Activated CD8-positive, alpha-beta T cell treated with anti-CD3 and anti-CD28 coated beads, Interleukin-2, amount 10 ng/mL, durations not matched to agents 7 days and 5 days (primary cell): Measurements from ENCODE around the gene MAPRE2. TPM values are rescaled to one million over a fixed set of nuclear protein-coding genes. Genes with fewer than 3 reads are reported as not detected.

Experiments
- ATAC-seq: fragments of 150-1000 bp; cut with Tn5 transposase; one replicate; pipeline ENCODE4 v1.10.0; 2021; ENCODE audit warnings: moderate library complexity
- CTCF ChIA-PET: fragments of 350-600 bp; sonication (Branson Sonifier 250); formaldehyde crosslinking; loops from one replicate; lab custom pipeline; 2021; ENCODE audit warnings: antibody characterized with exemption; lab: Charles Lee
- POLR2A ChIA-PET: fragments of 350-600 bp; sonication (Branson Sonifier 250); formaldehyde crosslinking; loops from one replicate; lab custom pipeline; 2021; ENCODE audit warnings: antibody characterized with exemption; lab: Charles Lee
- DNase-seq: peaks from one replicate; pipeline ENCODE4 v3.0.0-alpha.2; 2020
- H3K27ac Mint-ChIP-seq: one replicate; pipeline ENCODE4 v1.8.0; 2021; ENCODE audit warnings: mild to moderate bottlenecking, mixed read lengths
- H3K27me3 Mint-ChIP-seq: one replicate; pipeline ENCODE4 v1.8.0; 2021; ENCODE audit warnings: low read depth, mixed read lengths
- H3K36me3 Mint-ChIP-seq: one replicate; pipeline ENCODE4 v1.8.0; 2021; ENCODE audit warnings: low read depth, mixed read lengths
- H3K4me1 Mint-ChIP-seq: one replicate; pipeline ENCODE4 v1.8.0; 2021; ENCODE audit warnings: low read depth, mixed read lengths
- H3K4me3 Mint-ChIP-seq: one replicate; pipeline ENCODE4 v1.8.0; 2021; ENCODE audit warnings: mild to moderate bottlenecking, mixed read lengths
- H3K9me3 Mint-ChIP-seq: one replicate; pipeline ENCODE4 v1.8.0; 2022; ENCODE audit warnings: mixed read lengths; ENCODE audit not compliant: insufficient read depth
- total RNA-seq, 2 experiments: library from RNA; stranded (reverse); gene quantifications; one replicate each; pipeline ENCODE4 v1.2.3, GENCODE V29; 2021

MAPRE2 gene
- total RNA-seq, 2 experiments from 2014 or later: 49.0 to 53.6 TPM

- ATAC-seq (no peak), DNase-seq (no peak)
- POLR2A ChIA-PET: no interaction called here
- peaks cover 12% of the 10 kb centered on the region for H3K4me1 Mint-ChIP-seq
- peaks cover 5% of the 10 kb centered on the region for H3K9me3 Mint-ChIP-seq
- CTCF ChIA-PET: interaction anchor here (0.7 kb wide), 1 partner anchor 12 kb away, joined by 3 read pairs; no protein-coding TSS in a partner anchor
- no peak overlapping the region for H3K27ac Mint-ChIP-seq
- H3K36me3 Mint-ChIP-seq: peaks cover 41% of the 10 kb centered on the region
- H3K4me3 Mint-ChIP-seq: no peak overlapping the region
- H3K27me3 Mint-ChIP-seq: no peaks in the 10 kb centered on the region
Measured at GRCh38 chr18:35110554-35111485, 69.6 kb downstream of the MAPRE2 start.

GRCh38 chr18:35112696-35113095 is 71.5 kb downstream of the MAPRE2 start:
- Mint-ChIP-seq H3K36me3 (peaks cover 39% of the 10 kb centered on the region), H3K4me1 (peaks cover 9% of the 10 kb centered on the region), H3K4me3 (no peak overlapping the region), H3K9me3 (peaks cover 5% of the 10 kb centered on the region), H3K27ac (no peak overlapping the region), H3K27me3 (no peaks in the 10 kb centered on the region)
- ATAC-seq (no peak), DNase-seq (no peak)
- CTCF ChIA-PET: no interaction called here
- POLR2A ChIA-PET: no interaction called here

GRCh38 chr18:35114305-35114704 is 73.1 kb downstream of the MAPRE2 start:
- DNase-seq (no peak), ATAC-seq (no peak)
- no peak overlapping the region for H3K27ac Mint-ChIP-seq
- H3K9me3 Mint-ChIP-seq: peaks cover 5% of the 10 kb centered on the region
- H3K36me3 Mint-ChIP-seq: peaks cover 23% of the 10 kb centered on the region
- no peak overlapping the region for H3K4me3 Mint-ChIP-seq
- ChIA-PET CTCF (interaction anchor here (0.7 to 1.3 kb wide), 3 partner anchors 16 to 116 kb away, joined by 3 to 4 read pairs (median 3); no protein-coding TSS in a partner anchor), POLR2A (no interaction called here)
- H3K27me3 Mint-ChIP-seq: no peaks in the 10 kb centered on the region
- peaks cover 9% of the 10 kb centered on the region for H3K4me1 Mint-ChIP-seq

GRCh38 chr18:35116784-35117318 is 75.6 kb downstream of the MAPRE2 start:
- H3K9me3 Mint-ChIP-seq: peaks cover 5% of the 10 kb centered on the region
- no peak for DNase-seq
- no peaks in the 10 kb centered on the region for H3K27me3 Mint-ChIP-seq
- H3K4me3 Mint-ChIP-seq: no peak overlapping the region
- H3K36me3 Mint-ChIP-seq: peaks cover 10% of the 10 kb centered on the region
- no peak overlapping the region for H3K27ac Mint-ChIP-seq
- CTCF ChIA-PET: no interaction called here
- no peak for ATAC-seq
- peaks cover 11% of the 10 kb centered on the region for H3K4me1 Mint-ChIP-seq
- POLR2A ChIA-PET: no interaction called here

GRCh38 chr18:35117372-35117771 is 76.2 kb downstream of the MAPRE2 start:
- H3K9me3 Mint-ChIP-seq: no peaks in the 10 kb centered on the region
- ChIA-PET POLR2A (interaction anchor here (0.6 kb wide), 1 partner anchor 24 kb away, joined by 3 read pairs; no protein-coding TSS in a partner anchor), CTCF (no interaction called here)
- no peak overlapping the region for H3K27ac Mint-ChIP-seq
- no peak for DNase-seq
- no peak for ATAC-seq
- peaks cover 6% of the 10 kb centered on the region for H3K36me3 Mint-ChIP-seq
- H3K4me1 Mint-ChIP-seq: peaks cover 13% of the 10 kb centered on the region
- no peak overlapping the region for H3K4me3 Mint-ChIP-seq
- H3K27me3 Mint-ChIP-seq: no peaks in the 10 kb centered on the region

- no peak for ATAC-seq
Measured at GRCh38 chr18:35117951-35118411, 76.8 kb downstream of the MAPRE2 start.

GRCh38 chr18:35118641-35119040 is 77.4 kb downstream of the MAPRE2 start:
- Mint-ChIP-seq H3K4me3 (no peak overlapping the region), H3K27me3 (no peaks in the 10 kb centered on the region), H3K36me3 (peaks cover 6% of the 10 kb centered on the region), H3K27ac (no peak overlapping the region), H3K4me1 (peaks cover 26% of the 10 kb centered on the region), H3K9me3 (peaks cover 1% of the 10 kb centered on the region)
- ChIA-PET CTCF (interaction anchor here (1.9 kb wide), 1 partner anchor 12 kb away, joined by 5 read pairs; no protein-coding TSS in a partner anchor), POLR2A (no interaction called here)
- ATAC-seq: no peak
- DNase-seq: no peak

More at GRCh38 chr18:35117951-35118411, 76.8 kb downstream of the MAPRE2 start:
- Mint-ChIP-seq H3K4me1 (peaks cover 19% of the 10 kb centered on the region), H3K27me3 (no peaks in the 10 kb centered on the region), H3K9me3 (no peaks in the 10 kb centered on the region), H3K27ac (no peak overlapping the region), H3K36me3 (peaks cover 2% of the 10 kb centered on the region), H3K4me3 (no peak overlapping the region)
- ChIA-PET CTCF (no interaction called here), POLR2A (interaction anchor here (0.6 kb wide), 1 partner anchor 24 kb away, joined by 3 read pairs; no protein-coding TSS in a partner anchor)
- no peak for DNase-seq

- Mint-ChIP-seq H3K4me3 (no peak overlapping the region), H3K9me3 (peaks cover 8% of the 10 kb centered on the region), H3K27me3 (no peaks in the 10 kb centered on the region), H3K27ac (no peak overlapping the region), H3K36me3 (peaks cover 14% of the 10 kb centered on the region), H3K4me1 (peaks cover 28% of the 10 kb centered on the region)
- ChIA-PET POLR2A (no interaction called here), CTCF (interaction anchor here (1.1 to 3.2 kb wide), 3 partner anchors 15 to 114 kb away, joined by 4 to 16 read pairs (median 6); no protein-coding TSS in a partner anchor)
- no peak for ATAC-seq
- DNase-seq: no peak
Measured at GRCh38 chr18:35121038-35121437, 79.8 kb downstream of the MAPRE2 start.

- DNase-seq: no peak
Measured at GRCh38 chr18:35121531-35121930, 80.3 kb downstream of the MAPRE2 start.

GRCh38 chr18:35122586-35123224 is 81.5 kb downstream of the MAPRE2 start:
- ChIA-PET POLR2A (no interaction called here), CTCF (interaction anchor here (0.6 to 3.2 kb wide), 7 partner anchors 12 to 110 kb away, joined by 3 to 16 read pairs (median 3); no protein-coding TSS in a partner anchor)
- Mint-ChIP-seq H3K27ac (peak overlapping the region; percentile 27), H3K4me3 (no peak overlapping the region), H3K4me1 (peaks cover 22% of the 10 kb centered on the region), H3K27me3 (no peaks in the 10 kb centered on the region), H3K36me3 (peaks cover 21% of the 10 kb centered on the region), H3K9me3 (peaks cover 8% of the 10 kb centered on the region)
- peak; percentile 48 for DNase-seq
- peak; percentile 82 for ATAC-seq

More at GRCh38 chr18:35121531-35121930, 80.3 kb downstream of the MAPRE2 start:
- no peak for ATAC-seq
- Mint-ChIP-seq H3K36me3 (peaks cover 14% of the 10 kb centered on the region), H3K4me1 (peaks cover 28% of the 10 kb centered on the region), H3K27ac (no peak overlapping the region), H3K9me3 (peaks cover 8% of the 10 kb centered on the region), H3K4me3 (no peak overlapping the region), H3K27me3 (no peaks in the 10 kb centered on the region)
- ChIA-PET POLR2A (no interaction called here), CTCF (interaction anchor here (1.1 to 3.2 kb wide), 3 partner anchors 15 to 115 kb away, joined by 4 to 16 read pairs (median 6); no protein-coding TSS in a partner anchor)

- ChIA-PET CTCF (interaction anchor here (1.3 to 3.2 kb wide), 3 partner anchors 13 to 97 kb away, joined by 5 to 16 read pairs (median 7); no protein-coding TSS in a partner anchor), POLR2A (no interaction called here)
- DNase-seq (no peak), ATAC-seq (no peak)
- peaks cover 24% of the 10 kb centered on the region for H3K36me3 Mint-ChIP-seq
- peaks cover 8% of the 10 kb centered on the region for H3K9me3 Mint-ChIP-seq
- H3K27me3 Mint-ChIP-seq: no peaks in the 10 kb centered on the region
- H3K27ac Mint-ChIP-seq: no peak overlapping the region
- H3K4me3 Mint-ChIP-seq: no peak overlapping the region
- H3K4me1 Mint-ChIP-seq: peaks cover 22% of the 10 kb centered on the region
Measured at GRCh38 chr18:35123811-35124210, 82.6 kb downstream of the MAPRE2 start.
